NCI-H2196 treated with DMSO at 0.1 percent for 48 hours (cell line): ENCODE results near the gene DYNLT5.
"Not testable (repeated sequence)": the region's sequence is repeated elsewhere in the genome, so short reads cannot be mapped to it uniquely, and the experiment has no call there.

Experiments used
- DNase-seq: peaks from one replicate; lab custom pipeline; 2025; ENCODE audit not compliant: unreplicated experiment; lab: John Stamatoyannopoulos, UW

Gene DYNLT5

DNA sequence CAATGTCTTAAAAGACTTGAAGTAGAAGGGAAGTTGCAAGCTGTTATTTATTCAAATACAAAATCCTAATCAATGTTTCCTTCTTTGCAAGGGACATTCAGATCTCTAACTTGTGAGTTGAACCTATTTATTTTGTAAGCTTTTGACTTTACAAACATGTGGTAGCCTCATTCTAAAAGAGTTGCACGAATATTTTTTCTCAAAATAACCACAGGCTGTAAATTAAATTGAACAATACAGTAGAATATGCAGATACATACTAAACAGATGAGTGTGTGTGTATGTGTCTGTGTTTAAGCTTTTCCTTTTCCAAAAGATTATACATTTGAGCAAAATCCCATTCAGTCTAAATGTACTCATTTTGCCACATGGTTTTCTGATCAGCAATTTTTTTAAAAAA lies 4.8 kb upstream of the DYNLT5 start:
- no peak for DNase-seq

DNA sequence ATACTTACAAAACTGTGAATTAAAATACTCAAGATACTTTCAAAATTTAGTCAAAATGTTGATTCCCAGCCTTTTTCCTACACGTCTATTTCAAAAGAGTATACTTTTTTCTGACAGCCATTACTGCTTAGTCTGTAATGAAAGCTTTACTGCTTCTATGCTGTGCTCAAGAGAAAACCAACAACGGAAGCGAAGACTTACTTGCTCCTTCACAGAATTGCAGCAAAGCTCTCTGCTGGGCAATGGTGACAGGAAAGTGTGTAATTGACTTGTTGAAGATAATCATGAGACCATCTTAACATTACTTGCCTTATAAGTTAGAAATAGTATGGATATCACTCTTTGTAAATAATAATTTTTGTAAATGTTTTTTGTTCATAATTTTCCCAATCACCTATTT lies 1.7 kb upstream of the DYNLT5 start:
- DNase-seq: no peak

DNA sequence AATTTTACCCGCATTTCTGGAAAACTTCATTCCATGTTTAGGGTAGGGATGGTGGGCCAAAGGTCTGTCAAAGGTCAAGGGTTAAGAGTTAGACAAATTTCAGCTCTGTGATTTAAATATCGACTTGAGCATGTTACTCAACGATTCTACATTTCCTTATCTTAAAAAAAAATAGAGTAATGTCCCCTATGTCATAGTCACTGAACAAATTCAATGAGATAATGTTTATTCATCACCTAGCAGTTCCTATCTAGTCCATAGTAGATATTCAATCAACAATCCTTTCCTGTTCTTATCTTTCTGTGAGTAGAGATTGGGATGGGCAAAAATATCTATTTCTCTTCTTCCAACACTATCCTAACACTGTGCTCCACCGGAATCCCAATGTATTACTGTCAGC lies 1.1 kb upstream of the DYNLT5 start:
- no peak for DNase-seq

DNA sequence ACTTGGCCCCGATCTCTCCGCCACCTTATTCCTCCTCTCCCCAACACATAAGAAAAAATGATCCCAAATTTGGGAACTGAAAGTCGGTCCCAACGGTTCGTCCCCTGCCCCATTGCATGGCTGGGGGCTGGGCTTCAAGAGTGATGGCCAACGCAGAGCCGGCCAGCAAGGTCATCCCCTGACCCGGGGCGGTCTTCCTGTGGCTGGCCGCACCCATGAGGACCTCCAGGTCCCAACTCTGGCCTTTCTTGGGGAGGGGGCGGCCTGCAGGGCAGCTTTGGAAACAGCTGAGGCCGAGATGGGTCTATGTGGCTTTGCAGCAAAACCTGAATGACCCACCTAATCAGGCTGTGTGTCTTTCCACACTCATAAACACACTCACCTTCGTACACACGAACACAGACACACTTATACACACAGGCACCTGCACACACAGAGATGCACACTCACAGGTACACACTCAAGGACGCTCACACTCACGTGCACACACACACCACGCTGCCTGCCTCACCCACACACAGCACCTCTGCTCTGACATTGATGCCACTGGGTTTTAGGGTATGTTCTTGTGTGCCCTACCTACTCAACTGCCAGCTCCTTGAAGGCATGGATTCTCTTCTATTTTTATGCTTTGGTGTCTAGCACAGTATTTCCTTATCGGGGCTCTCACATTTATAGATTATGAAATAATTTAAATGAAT lies 562 bp downstream of the DYNLT5 start:
- no peak for DNase-seq

DNA sequence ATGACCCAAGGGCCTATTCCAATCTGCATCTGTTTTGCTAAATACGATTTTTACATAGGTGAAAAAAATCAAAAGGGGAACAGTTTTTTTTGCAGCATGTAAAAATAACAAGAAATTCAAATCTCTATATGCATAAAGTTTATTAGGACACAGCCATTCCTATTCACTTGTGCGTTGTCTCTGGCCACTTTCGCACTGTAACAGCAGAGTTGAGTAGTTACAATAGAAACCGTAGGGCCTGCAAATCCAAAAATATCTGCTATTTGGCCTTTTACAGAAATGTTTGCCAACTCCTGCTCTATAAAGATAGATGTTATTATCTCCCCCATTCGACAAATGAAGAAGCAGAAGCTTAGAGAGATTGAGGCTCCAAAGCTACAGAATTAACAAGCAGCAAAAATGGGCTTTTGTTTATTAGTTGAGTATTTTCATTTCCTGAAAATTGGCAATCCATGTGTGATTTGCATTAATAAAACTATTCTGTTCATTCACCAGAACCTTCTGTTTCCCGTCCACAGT lies 5.5 kb downstream of the DYNLT5 start:
- peak; percentile 20 for DNase-seq

DNA sequence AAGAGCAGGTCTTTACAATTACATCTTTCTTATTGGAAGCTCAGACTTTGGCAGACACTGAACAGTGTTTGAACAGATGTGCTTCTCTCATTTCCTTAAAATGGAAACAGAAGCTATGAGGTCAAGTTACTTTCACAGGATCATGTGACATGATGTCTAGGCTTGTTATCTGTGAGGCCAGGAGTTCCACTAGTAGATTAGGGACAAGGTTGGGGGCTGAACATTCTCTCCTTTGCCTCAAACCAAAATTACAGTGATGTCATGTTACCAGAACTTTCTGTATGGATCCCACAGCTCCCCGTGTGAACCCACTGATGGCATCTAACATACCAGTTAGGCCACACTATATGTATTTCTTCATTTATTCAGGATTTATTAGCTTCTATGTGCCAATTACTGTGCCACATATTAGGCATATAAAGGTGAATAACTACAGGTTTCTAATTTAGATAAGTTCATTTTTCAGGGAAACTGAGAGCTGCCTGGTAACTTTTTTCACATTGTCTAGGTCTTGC lies 6.0 kb downstream of the DYNLT5 start:
- DNase-seq: no peak

DNA sequence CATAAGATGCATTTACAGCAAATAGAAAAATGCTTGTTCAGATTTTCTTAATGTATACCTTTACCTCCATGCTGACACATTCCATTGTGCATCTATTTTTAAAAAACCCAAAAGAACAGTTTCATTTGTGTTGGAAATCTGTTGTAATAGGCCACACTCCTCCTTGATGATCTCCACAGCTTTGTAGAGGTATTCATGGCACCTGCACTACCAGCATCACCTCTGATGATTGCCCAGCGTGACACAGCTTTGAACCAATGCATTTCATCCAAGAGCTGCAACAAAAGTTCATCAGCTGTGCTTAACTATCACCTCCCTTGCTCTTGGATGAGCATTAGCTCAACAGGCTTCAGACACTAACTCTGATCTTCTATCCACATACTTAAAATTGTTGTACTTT lies 8.2 kb downstream of the DYNLT5 start:
- DNase-seq: no peak

DNA sequence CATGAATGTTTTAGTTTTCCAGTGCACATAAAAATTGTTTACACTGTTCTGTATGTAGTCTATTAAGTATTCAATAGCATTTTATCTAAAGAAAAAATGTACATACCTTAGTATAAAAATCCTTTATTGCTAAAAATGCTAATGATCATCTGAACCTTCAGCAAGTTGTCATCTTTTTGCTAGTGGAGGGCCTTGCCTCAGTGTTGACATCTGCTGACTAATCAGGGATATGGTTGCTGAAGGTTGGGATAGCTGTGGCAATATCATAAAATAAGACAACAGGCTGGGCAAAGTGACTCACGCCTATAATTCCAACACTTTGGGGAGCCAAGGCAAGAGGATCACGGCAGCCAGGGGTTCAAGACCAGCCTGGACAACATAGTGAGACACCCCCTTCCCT lies 9.0 kb downstream of the DYNLT5 start:
- no peak for DNase-seq

DNA sequence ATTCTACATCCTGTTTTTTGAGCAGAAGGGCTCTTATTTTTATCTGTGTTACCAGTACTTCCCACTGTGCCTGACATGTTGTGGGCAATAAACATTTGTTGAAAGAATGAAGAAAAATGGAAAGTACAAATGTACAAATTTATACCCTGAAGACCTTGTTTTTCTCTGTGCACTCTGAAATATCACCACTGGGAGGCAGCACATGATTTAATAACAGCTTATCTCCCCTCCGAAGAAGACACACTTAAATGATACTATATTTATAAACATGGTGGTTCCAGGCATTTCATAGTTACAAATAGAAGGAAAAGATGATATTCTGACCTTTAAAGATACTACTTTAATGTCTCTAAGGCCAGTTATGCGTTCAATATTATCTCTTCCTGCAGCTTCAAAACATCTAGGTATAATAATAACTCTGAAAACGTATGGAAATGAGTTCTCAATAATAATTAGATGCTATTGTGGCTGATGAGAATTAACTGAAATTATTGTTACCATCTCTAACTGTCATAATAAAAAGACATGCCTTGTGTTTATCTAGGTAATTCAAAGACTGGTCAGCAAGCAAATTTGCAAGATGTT lies 12.8 kb downstream of the DYNLT5 start:
- peak; percentile 18 for DNase-seq

DNA sequence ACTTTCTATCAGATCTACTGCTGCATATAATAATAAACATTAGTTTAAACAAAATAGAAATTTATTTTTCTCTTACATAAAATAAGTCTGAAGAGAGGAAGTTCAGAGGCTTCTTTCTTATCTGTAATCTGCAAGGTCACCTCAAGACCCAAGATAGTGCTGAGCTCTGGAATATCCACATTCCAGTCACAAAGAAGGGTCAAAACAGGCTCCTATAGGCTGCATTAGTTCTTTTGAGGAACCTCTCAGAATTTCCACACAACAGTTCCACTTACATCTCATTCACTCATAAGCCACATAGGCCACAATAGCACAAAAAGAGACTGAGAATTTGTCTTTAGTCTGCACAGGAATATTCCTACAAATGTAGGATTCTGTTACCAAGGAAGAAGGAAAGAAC lies 15.4 kb downstream of the DYNLT5 start:
- DNase-seq: no peak

DNA sequence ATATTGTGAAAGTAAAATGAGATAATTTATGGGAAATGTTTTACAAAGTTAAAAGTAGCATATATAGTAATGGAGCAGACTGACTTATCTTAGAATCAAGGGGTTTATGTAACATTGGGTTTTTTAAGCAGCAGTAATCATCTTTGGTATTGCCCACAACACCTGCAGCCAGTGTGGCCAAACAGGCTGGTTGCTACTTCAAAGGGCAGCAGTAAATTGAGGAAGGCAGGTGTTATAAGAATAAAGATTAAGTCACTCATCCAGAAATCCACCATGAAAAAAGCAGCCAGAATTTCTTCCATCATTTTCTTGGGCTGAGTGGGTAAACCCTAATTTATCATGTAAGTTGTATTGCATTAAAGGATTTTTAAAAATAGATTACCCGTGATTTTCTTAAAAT lies 16.7 kb downstream of the DYNLT5 start:
- DNase-seq: no peak

DNA sequence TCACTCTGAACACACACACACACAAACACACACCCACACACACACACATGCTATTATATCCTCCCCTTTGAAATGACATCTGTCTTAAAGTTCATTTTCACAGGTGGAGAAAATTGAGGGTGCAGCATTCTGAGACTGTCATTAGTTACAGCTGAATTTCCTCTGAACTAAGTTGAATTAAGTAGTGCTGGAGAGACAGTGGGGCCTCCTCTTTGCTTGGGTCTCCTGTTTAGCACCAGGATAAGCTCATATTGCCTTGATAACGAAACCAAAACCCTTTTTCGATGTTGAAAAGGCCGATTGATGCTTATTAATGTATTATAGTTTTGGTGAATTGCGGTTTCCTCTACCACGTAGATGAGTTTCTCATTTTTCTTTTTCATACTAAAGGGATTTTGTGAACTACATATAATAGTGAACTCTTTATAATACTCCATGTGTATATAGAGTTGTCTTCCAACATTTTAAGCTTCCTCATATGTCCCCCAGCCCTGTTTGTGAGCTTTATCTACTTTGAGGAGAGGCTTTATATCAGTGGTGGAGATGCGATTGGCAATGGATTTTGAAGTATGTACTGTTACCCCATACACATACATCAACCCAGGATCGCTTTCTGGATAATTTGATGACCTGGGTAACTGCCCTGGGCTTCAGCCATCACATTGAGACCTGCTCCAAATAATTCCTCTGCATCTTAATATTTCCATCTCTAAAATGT lies 17.4 kb downstream of the DYNLT5 start:
- no peak for DNase-seq

DNA sequence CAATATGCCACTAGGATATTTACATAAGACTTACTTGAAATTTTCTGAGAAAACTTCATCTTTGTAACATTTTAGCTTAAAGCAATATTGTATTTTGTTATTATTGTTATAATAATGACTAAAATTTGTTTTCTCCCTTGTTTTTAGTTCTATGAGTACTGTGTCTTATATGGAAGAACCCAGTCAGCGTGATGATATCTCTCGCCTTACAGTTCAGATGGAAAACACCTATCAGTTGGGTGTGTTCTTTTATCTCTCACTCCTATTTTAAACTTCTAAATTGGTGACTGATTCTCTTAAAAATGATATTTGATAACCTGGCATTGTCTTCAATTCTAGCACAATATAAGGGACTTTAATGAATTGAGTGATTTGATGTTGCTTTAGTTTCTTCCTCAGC lies 18.0 kb downstream of the DYNLT5 start:
- no peak for DNase-seq

DNA sequence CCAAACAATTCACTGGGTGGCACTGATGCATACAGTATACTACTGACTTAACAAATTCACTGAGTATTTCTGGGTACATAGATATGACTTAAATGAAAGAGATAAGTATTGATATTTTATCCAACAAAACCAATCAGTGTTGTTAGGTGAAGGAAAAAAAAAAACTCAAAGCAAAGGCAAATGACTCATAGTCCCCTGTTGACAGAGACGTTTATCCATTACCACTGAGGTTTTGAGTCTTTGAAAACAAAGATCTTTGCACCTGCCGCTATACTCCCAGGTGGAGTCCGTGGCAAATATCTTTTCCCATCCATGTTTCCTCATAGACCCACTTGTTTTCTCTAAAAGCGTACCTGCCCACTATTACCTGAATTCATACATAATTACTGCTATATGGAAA lies 18.4 kb downstream of the DYNLT5 start:
- no peak for DNase-seq

DNA sequence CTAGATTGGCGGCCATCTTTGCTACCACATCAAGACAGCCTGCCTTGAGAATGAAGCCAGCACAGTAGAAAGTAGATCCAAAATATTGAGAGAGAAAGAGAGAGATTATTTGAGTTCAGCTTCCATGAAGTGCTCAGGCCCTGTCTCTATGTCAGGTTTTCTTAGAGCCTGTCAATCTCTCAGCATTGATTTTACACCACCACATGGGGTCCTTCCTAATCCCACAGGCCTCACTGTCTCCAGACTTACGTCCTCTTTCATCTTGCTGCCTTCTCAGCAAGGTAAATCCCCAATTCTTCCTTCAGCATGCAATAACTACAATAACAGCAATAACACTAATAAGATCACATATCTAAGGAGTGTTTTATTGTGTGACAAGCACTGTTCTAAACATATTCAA lies 21.0 kb downstream of the DYNLT5 start:
- DNase-seq: no peak

DNA sequence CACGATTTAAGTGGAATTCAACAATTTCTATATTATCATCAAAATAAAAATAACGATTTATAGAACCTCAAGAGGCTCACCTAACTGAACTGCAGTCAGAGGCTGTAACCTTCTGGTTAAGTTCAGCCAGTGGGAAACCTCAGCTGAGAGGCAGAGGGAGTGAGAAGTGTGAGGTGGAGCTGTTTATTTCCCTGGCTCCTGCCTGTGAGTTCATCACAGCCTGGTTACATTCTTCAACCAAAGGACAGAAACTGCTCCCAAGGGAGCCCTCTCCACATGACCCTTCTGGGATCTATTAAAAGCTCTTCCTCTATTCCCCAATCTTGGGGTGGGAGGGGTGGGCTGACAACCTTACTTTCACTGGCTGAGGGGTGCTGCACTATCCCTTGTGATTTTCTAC lies 22.2 kb downstream of the DYNLT5 start:
- DNase-seq: no peak

DNA sequence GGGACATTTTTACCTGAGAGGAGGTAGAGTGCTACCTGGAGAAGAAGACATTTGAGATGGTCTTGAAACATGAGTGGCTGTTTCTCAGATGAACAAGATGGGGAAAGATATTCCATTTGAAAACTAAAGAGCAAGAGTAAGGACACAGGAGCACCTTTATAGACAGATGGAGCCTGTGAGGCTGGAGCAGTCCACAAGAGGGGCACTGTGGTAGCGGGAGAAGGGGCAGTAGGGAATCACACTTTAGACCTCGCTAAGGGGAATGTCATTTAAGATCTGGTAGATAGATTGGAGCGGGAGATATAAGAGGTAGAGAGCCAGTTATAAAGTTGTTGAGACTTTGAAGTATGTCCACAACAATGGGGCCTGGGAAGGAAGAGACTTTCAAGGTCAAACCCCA lies 23.4 kb downstream of the DYNLT5 start:
- DNase-seq: no peak

DNA sequence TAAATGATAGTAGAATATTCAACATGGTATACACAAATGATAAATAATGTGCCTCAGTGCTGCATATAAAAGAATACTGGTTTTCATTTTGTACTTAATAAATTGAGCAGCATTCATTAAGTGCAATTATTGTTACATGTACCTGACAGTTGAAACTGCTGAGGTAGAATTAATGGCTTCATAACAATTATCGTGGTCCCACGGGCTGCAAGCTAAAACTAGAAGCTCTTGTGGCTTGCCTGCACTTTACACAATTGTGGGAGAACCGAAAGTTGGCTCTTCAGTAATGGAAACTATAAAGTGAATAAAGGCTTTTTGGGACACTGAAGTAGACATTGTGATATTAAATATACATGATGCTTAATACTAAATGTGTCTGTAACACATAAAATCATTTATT lies 25.6 kb downstream of the DYNLT5 start:
- no peak for DNase-seq

DNA sequence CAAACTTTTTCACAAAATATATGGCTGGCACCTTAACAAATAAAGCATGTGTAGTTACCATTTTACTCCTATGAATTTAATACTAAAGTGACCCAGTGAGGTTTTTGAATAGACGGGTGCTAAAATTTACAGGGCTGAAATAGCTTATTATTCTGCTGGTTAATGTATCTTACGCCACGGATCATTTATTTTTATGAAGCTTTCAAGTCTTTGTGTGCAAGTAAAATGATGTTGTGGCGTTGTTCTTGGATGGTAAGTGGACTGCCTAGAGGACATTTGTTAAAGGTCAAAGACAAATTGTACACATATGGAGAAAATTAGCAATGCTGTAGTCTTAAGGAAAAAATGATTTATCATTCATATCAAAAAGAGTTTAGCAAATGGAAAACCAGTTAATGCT lies 26.0 kb downstream of the DYNLT5 start:
- no peak for DNase-seq

DNA sequence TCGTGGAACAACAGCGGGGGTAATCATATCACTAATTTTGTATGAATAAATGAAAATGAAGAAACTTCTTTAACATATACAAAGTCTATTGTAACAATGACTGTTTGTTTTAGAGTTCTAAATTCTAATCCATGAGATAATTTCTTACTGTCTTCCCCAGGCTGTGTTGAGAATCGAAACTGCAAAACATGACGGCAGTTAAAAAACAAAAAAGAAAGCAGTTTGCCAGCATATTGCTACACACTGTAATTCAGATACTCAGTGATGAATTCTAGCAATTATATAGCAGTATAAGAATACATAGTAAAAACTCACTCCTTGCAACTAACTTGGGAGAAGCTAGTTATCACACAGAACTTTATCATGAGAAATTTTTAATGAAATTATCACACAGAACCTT lies 26.7 kb downstream of the DYNLT5 start:
- DNase-seq: no peak

DNA sequence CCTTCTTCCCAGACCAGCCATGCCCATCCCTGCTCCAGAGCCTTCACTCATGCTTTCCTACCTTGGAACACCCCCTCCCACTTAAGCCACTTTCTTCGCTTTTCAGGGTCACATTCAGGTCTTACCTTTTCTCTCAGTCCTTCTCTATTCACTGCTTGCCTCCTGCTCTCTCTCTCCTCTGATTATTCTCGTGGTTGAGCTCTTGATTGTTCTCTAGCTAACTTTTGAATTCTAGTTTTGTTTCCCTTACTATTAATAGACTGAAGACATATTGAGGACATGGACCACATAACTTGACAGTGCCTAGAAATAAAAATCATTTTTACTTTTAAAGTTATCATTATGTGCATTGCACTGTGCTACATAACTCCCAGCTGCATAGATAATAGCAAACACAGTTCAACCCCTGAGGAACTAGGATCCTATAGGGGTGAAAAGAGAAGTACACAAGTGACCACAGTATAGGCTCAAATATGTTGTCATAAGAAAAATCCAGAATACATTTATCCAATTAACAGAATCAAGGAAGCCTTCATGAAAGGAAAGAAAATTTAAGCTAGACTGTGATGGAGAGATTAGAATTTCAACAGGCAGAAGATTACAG lies 27.3 kb downstream of the DYNLT5 start:
- no peak for DNase-seq

DNA sequence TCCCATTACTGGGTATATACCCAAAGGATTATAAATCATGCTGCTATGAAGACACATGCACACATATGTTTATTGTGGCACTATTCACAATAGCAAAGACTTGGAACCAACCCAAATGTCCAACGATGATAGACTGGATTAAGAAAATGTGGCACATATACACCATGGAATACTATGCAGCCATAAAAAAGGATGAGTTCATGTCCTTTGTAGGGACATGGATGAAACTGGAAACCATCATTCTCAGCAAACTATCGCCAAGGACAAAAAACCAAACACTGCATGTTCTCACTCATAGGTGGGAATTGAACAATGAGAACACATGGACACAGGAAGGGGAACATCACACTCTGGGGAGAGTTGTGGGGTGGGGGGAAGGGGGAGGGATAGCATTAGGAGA lies 33.5 kb downstream of the DYNLT5 start:
- DNase-seq: not testable (repeated sequence)
